Measurements from ENCODE around the gene MXD1. TPM values are rescaled to one million over a fixed set of nuclear protein-coding genes. Genes with fewer than 3 reads are reported as not detected.

MXD1 gene
- total RNA-seq, 1 experiment from 2014 or later = 1.5 TPM

GRCh38 chr2:69943000-69943842 lies 28.3 kb downstream of the MXD1 start (continued):
- TF ChIP-seq AR (CRISPR knock-in tag; IDR thresholded peaks at IDR 0.05) = no peak
- no peak for TF ChIP-seq NFYB (CRISPR knock-in tag; conservative IDR thresholded peaks at IDR 0.05; ENCODE audit: low read depth)
- no peak for TF ChIP-seq E2F4 (CRISPR knock-in tag; IDR thresholded peaks at IDR 0.05; ENCODE audit: borderline replicate concordance, low read depth)
- TF ChIP-seq TEAD1 (CRISPR knock-in tag; IDR thresholded peaks at IDR 0.05) = no peak
- no peak for TF ChIP-seq ESRRA (CRISPR knock-in tag; IDR thresholded peaks at IDR 0.05; ENCODE audit: borderline replicate concordance)
- no peak for TF ChIP-seq PRDM15 (CRISPR knock-in tag; IDR thresholded peaks at IDR 0.05)
- no peak for TF ChIP-seq GABPB1 (CRISPR knock-in tag; IDR thresholded peaks at IDR 0.05)

- CTCF ChIA-PET = no interaction called here
- POLR2A ChIA-PET = no interaction called here
- Mint-ChIP-seq H3K27ac (no peak overlapping the region; the same call in 1 of the 2 replicates), H3K36me3 (no peaks in the 10 kb centered on the region), H3K27me3 (ENCODE audit: low read depth) (no peaks in the 10 kb centered on the region), H3K4me1 (peaks cover 12% of the 10 kb centered on the region), H3K4me3 (no peak overlapping the region), H3K9me3 (no peaks in the 10 kb centered on the region)
- ATAC-seq (no peak), DNase-seq (ENCODE audit: low spot score) (no peak)
- TF ChIP-seq HMGA2 (CRISPR knock-in tag; IDR thresholded peaks at IDR 0.05) = no peak
- TF ChIP-seq ZNF317 (CRISPR knock-in tag; IDR thresholded peaks at IDR 0.05; ENCODE audit: borderline replicate concordance, low read depth) = no peak
- TF ChIP-seq GTF2I (CRISPR knock-in tag; conservative IDR thresholded peaks at IDR 0.05) = no peak
- TF ChIP-seq ESRRA (CRISPR knock-in tag; IDR thresholded peaks at IDR 0.05; ENCODE audit: borderline replicate concordance) = no peak
- TF ChIP-seq TEAD1 (CRISPR knock-in tag; IDR thresholded peaks at IDR 0.05) = no peak
- TF ChIP-seq SMAD3 (CRISPR knock-in tag; IDR thresholded peaks at IDR 0.05; ENCODE audit: borderline replicate concordance) = no peak
- TF ChIP-seq MLX (CRISPR knock-in tag; IDR thresholded peaks at IDR 0.05) = no peak
Observed at GRCh38 chr2:69943843-69944525, 29.1 kb downstream of the MXD1 start.

GRCh38 chr2:69944756-69945155 lies 29.8 kb downstream of the MXD1 start:
- H3K4me3 Mint-ChIP-seq = no peak overlapping the region
- ChIA-PET POLR2A (no interaction called here), CTCF (interaction anchor here (0.9 kb wide), 1 partner anchor 53 kb away, joined by 3 read pairs; no protein-coding TSS in a partner anchor)
- no peaks in the 10 kb centered on the region for H3K27me3 Mint-ChIP-seq (ENCODE audit: low read depth)
- DNase-seq (ENCODE audit: low spot score) (no peak), ATAC-seq (no peak)
- H3K36me3 Mint-ChIP-seq = no peaks in the 10 kb centered on the region
- no peaks in the 10 kb centered on the region for H3K9me3 Mint-ChIP-seq
- no peak overlapping the region for H3K27ac Mint-ChIP-seq
- H3K4me1 Mint-ChIP-seq = peaks cover 9% of the 10 kb centered on the region
- TF ChIP-seq TEAD1 (CRISPR knock-in tag; IDR thresholded peaks at IDR 0.05) (no peak), ZNF425 (CRISPR knock-in tag; conservative IDR thresholded peaks at IDR 0.05) (no peak), ZBTB21 (CRISPR knock-in tag; IDR thresholded peaks at IDR 0.05; ENCODE audit: borderline replicate concordance) (no peak), PREB (CRISPR knock-in tag; IDR thresholded peaks at IDR 0.05; ENCODE audit: borderline replicate concordance) (no peak)

Measured in WTC11 (cell line).